Activated naive CD4-positive, alpha-beta T cell treated with anti-CD3 and anti-CD28 coated beads for 36 hours (primary cell): ENCODE results near the gene THOC6. TPM values are rescaled to one million over a fixed set of nuclear protein-coding genes. Genes with fewer than 3 reads are reported as not detected.

Source experiments
- CTCF ChIA-PET: fragments of 350-600 bp; sonication (Branson Sonifier 250); formaldehyde crosslinking; loops from one replicate; lab custom pipeline; 2021; ENCODE audit warnings: antibody characterized with exemption; lab: Charles Lee
- DNase-seq: peaks from one replicate; pipeline ENCODE4 v3.0.0-alpha.2; 2020
- H3K27ac Mint-ChIP-seq: one replicate; pipeline ENCODE4 v1.8.0; 2021; ENCODE audit warnings: mild to moderate bottlenecking, mixed read lengths
- H3K27me3 Mint-ChIP-seq: one replicate; pipeline ENCODE4 v1.8.0; 2021; ENCODE audit warnings: low read depth, mixed read lengths
- H3K36me3 Mint-ChIP-seq: one replicate; pipeline ENCODE4 v1.8.0; 2021; ENCODE audit warnings: low read depth, mixed read lengths
- H3K4me1 Mint-ChIP-seq: one replicate; pipeline ENCODE4 v1.8.0; 2021; ENCODE audit warnings: low read depth, mixed read lengths
- H3K4me3 Mint-ChIP-seq: one replicate; pipeline ENCODE4 v1.8.0; 2021; ENCODE audit warnings: mild to moderate bottlenecking, moderate library complexity, mixed read lengths
- H3K9me3 Mint-ChIP-seq: one replicate; pipeline ENCODE4 v1.8.0; 2021; ENCODE audit warnings: mixed read lengths
- intact Hi-C: fragments of 100-400 bp; cut with micrococcal nuclease; formaldehyde crosslinking; loops from one replicate; pipeline ENCODE4 v1.15.1; 2023
- total RNA-seq, 2 experiments: library from RNA; stranded (reverse); gene quantifications; one replicate each; pipeline ENCODE4 v1.2.3, GENCODE V29; 2021

The THOC6 gene
- total RNA-seq, 2 experiments from 2014 or later, result 40.6 to 41.0 TPM

GRCh38 chr16:2982402-2982801, 41.4 kb upstream of the THOC6 start:
- Mint-ChIP-seq H3K27me3 (no peaks in the 10 kb centered on the region), H3K9me3 (no peaks in the 10 kb centered on the region), H3K27ac (no peak overlapping the region), H3K36me3 (peaks cover 16% of the 10 kb centered on the region), H3K4me1 (peaks cover 14% of the 10 kb centered on the region), H3K4me3 (no peak overlapping the region)
- CTCF ChIA-PET, result interaction anchor here (1.0 to 2.5 kb wide), 4 partner anchors 10 to 70 kb away, joined by 4 to 9 read pairs (median 6); partner anchors contain the start of gene FLYWCH1
- no peak for DNase-seq
- intact Hi-C loops, result loop anchor here (2.0 kb wide), 1 partner anchor 78 kb away; no protein-coding TSS in a partner anchor

- H3K27me3 Mint-ChIP-seq, result no peaks in the 10 kb centered on the region
- peaks cover 10% of the 10 kb centered on the region for H3K4me1 Mint-ChIP-seq
- peak overlapping the region; percentile 36 for H3K4me3 Mint-ChIP-seq
- H3K27ac Mint-ChIP-seq, result no peak overlapping the region
- CTCF ChIA-PET, result interaction anchor here (0.7 to 1.4 kb wide), 4 partner anchors 9 to 48 kb away, joined by 3 to 9 read pairs (median 3); no protein-coding TSS in a partner anchor
- DNase-seq, result peak; percentile 81
- intact Hi-C loops, result loop anchor here (1.0 to 2.0 kb wide), 2 partner anchors 56 to 79 kb away; no protein-coding TSS in a partner anchor
- H3K36me3 Mint-ChIP-seq, result peaks cover 7% of the 10 kb centered on the region
- H3K9me3 Mint-ChIP-seq, result no peaks in the 10 kb centered on the region
Measured at GRCh38 chr16:2983706-2984136, 40.1 kb upstream of the THOC6 start.

GRCh38 chr16:2985462-2985861, 38.4 kb upstream of the THOC6 start:
- no peaks in the 10 kb centered on the region for H3K36me3 Mint-ChIP-seq
- no peak for DNase-seq
- no peak overlapping the region for H3K27ac Mint-ChIP-seq
- peaks cover 8% of the 10 kb centered on the region for H3K4me1 Mint-ChIP-seq
- H3K27me3 Mint-ChIP-seq, result no peaks in the 10 kb centered on the region
- H3K9me3 Mint-ChIP-seq, result no peaks in the 10 kb centered on the region
- CTCF ChIA-PET, result interaction anchor here (0.6 to 1.6 kb wide), 3 partner anchors 44 to 67 kb away, joined by 3 to 5 read pairs (median 4); no protein-coding TSS in a partner anchor
- intact Hi-C loops, result no loop called here
- no peak overlapping the region for H3K4me3 Mint-ChIP-seq

GRCh38 chr16:2985893-2986355, 37.9 kb upstream of the THOC6 start:
- no peak overlapping the region for H3K27ac Mint-ChIP-seq
- no peaks in the 10 kb centered on the region for H3K27me3 Mint-ChIP-seq
- CTCF ChIA-PET, result interaction anchor here (0.6 to 1.2 kb wide), 2 partner anchors 43 to 67 kb away, joined by 3 to 4 read pairs; no protein-coding TSS in a partner anchor
- intact Hi-C loops, result no loop called here
- H3K9me3 Mint-ChIP-seq, result no peaks in the 10 kb centered on the region
- no peaks in the 10 kb centered on the region for H3K36me3 Mint-ChIP-seq
- H3K4me3 Mint-ChIP-seq, result no peak overlapping the region
- DNase-seq, result no peak
- peaks cover 8% of the 10 kb centered on the region for H3K4me1 Mint-ChIP-seq

GRCh38 chr16:2986623-2987188, 37.1 kb upstream of the THOC6 start:
- Mint-ChIP-seq H3K4me1 (peaks cover 7% of the 10 kb centered on the region), H3K36me3 (no peaks in the 10 kb centered on the region), H3K9me3 (no peaks in the 10 kb centered on the region), H3K27me3 (no peaks in the 10 kb centered on the region), H3K4me3 (no peak overlapping the region), H3K27ac (no peak overlapping the region)
- CTCF ChIA-PET, result interaction anchor here (1.2 kb wide), 1 partner anchor 43 kb away, joined by 4 read pairs; no protein-coding TSS in a partner anchor
- intact Hi-C loops, result no loop called here
- DNase-seq, result no peak

- CTCF ChIA-PET, result no interaction called here
- no peak for DNase-seq
- Mint-ChIP-seq H3K27ac (no peak overlapping the region), H3K9me3 (no peaks in the 10 kb centered on the region), H3K36me3 (no peaks in the 10 kb centered on the region), H3K27me3 (no peaks in the 10 kb centered on the region), H3K4me1 (peaks cover 6% of the 10 kb centered on the region), H3K4me3 (no peak overlapping the region)
- intact Hi-C loops, result no loop called here
Measured at GRCh38 chr16:2987286-2987685, 36.5 kb upstream of the THOC6 start.

- H3K36me3 Mint-ChIP-seq, result no peaks in the 10 kb centered on the region
- peaks cover 6% of the 10 kb centered on the region for H3K4me1 Mint-ChIP-seq
- CTCF ChIA-PET, result interaction anchor here (0.5 kb wide), 1 partner anchor 27 kb away, joined by 3 read pairs; no protein-coding TSS in a partner anchor
- no peak overlapping the region for H3K4me3 Mint-ChIP-seq
- no peaks in the 10 kb centered on the region for H3K27me3 Mint-ChIP-seq
- no peak overlapping the region for H3K27ac Mint-ChIP-seq
- H3K9me3 Mint-ChIP-seq, result no peaks in the 10 kb centered on the region
- intact Hi-C loops, result no loop called here
- DNase-seq, result no peak
Measured at GRCh38 chr16:2987833-2988232, 36.0 kb upstream of the THOC6 start.

GRCh38 chr16:2988590-2989099, 35.2 kb upstream of the THOC6 start:
- no peak overlapping the region for H3K27ac Mint-ChIP-seq
- CTCF ChIA-PET, result interaction anchor here (0.5 kb wide), 1 partner anchor 28 kb away, joined by 3 read pairs; no protein-coding TSS in a partner anchor
- H3K4me3 Mint-ChIP-seq, result no peak overlapping the region
- H3K27me3 Mint-ChIP-seq, result no peaks in the 10 kb centered on the region
- no peaks in the 10 kb centered on the region for H3K36me3 Mint-ChIP-seq
- peaks cover 4% of the 10 kb centered on the region for H3K4me1 Mint-ChIP-seq
- DNase-seq, result no peak
- H3K9me3 Mint-ChIP-seq, result no peaks in the 10 kb centered on the region
- intact Hi-C loops, result no loop called here

- Mint-ChIP-seq H3K27me3 (no peaks in the 10 kb centered on the region), H3K4me1 (no peaks in the 10 kb centered on the region), H3K27ac (no peak overlapping the region), H3K9me3 (no peaks in the 10 kb centered on the region), H3K36me3 (no peaks in the 10 kb centered on the region), H3K4me3 (no peak overlapping the region)
- CTCF ChIA-PET, result interaction anchor here (0.6 kb wide), 1 partner anchor 87 kb away, joined by 3 read pairs; no protein-coding TSS in a partner anchor
- intact Hi-C loops, result no loop called here
- no peak for DNase-seq
Measured at GRCh38 chr16:2990891-2991290, 32.9 kb upstream of the THOC6 start.

GRCh38 chr16:2991566-2992261, 32.1 kb upstream of the THOC6 start:
- H3K27me3 Mint-ChIP-seq, result no peaks in the 10 kb centered on the region
- no peak overlapping the region for H3K27ac Mint-ChIP-seq
- H3K4me1 Mint-ChIP-seq, result no peaks in the 10 kb centered on the region
- DNase-seq, result no peak
- intact Hi-C loops, result no loop called here
- no peak overlapping the region for H3K4me3 Mint-ChIP-seq
- H3K36me3 Mint-ChIP-seq, result no peaks in the 10 kb centered on the region
- no peaks in the 10 kb centered on the region for H3K9me3 Mint-ChIP-seq
- CTCF ChIA-PET, result no interaction called here

- CTCF ChIA-PET, result no interaction called here
- H3K4me1 Mint-ChIP-seq, result no peaks in the 10 kb centered on the region
- no peaks in the 10 kb centered on the region for H3K27me3 Mint-ChIP-seq
- no peak overlapping the region for H3K4me3 Mint-ChIP-seq
- no peaks in the 10 kb centered on the region for H3K36me3 Mint-ChIP-seq
- H3K27ac Mint-ChIP-seq, result no peak overlapping the region
- intact Hi-C loops, result no loop called here
- no peaks in the 10 kb centered on the region for H3K9me3 Mint-ChIP-seq
- no peak for DNase-seq
Measured at GRCh38 chr16:2992383-2993081, 31.3 kb upstream of the THOC6 start.

- H3K27ac Mint-ChIP-seq, result no peak overlapping the region
Measured at GRCh38 chr16:2996298-2996697, 27.5 kb upstream of the THOC6 start.

More at GRCh38 chr16:2996298-2996697, 27.5 kb upstream of the THOC6 start:
- Mint-ChIP-seq H3K4me3 (no peak overlapping the region), H3K4me1 (no peaks in the 10 kb centered on the region), H3K27me3 (no peaks in the 10 kb centered on the region), H3K9me3 (no peaks in the 10 kb centered on the region), H3K36me3 (no peaks in the 10 kb centered on the region)
- intact Hi-C loops, result no loop called here
- no peak for DNase-seq
- CTCF ChIA-PET, result no interaction called here
